Stimulated activated CD4-positive, alpha-beta T cell treated with anti-CD3 and anti-CD28 coated beads, Interleukin-1b, Interleukin-23, amount 100 ng/mL, for 48 hours (primary cell): Measurements from ENCODE around the gene SH3D21.

Source experiments
- DNase-seq: peaks from one replicate; pipeline ENCODE4 v3.0.0-alpha.2; 2020

Gene SH3D21

GRCh38 chr1:36303650-36304360, 2.4 kb upstream of the SH3D21 start:
- DNase-seq: no peak

GRCh38 chr1:36304521-36304920, 1.6 kb upstream of the SH3D21 start:
- DNase-seq: no peak

GRCh38 chr1:36304970-36305914, 926 bp upstream of the SH3D21 start:
- peak; percentile 74 for DNase-seq

GRCh38 chr1:36305915-36306209, 306 bp upstream of the SH3D21 start:
- DNase-seq: no peak

GRCh38 chr1:36306902-36307456, 811 bp downstream of the SH3D21 start:
- DNase-seq: peak; percentile 92

- no peak for DNase-seq
Measured at GRCh38 chr1:36307601-36308330, 1.6 kb downstream of the SH3D21 start.

- no peak for DNase-seq
Measured at GRCh38 chr1:36309397-36309796, 3.2 kb downstream of the SH3D21 start.

GRCh38 chr1:36320291-36320761, 14.2 kb downstream of the SH3D21 start:
- no peak for DNase-seq

- DNase-seq: no peak
Measured at GRCh38 chr1:36320767-36321118, 14.6 kb downstream of the SH3D21 start.

- no peak for DNase-seq
Measured at GRCh38 chr1:36321119-36321951, 15.2 kb downstream of the SH3D21 start.

- DNase-seq: no peak
Measured at GRCh38 chr1:36322041-36322785, 16.0 kb downstream of the SH3D21 start.

- DNase-seq: no peak
Measured at GRCh38 chr1:36322786-36323635, 16.8 kb downstream of the SH3D21 start.

- DNase-seq: no peak
Measured at GRCh38 chr1:36323636-36324352, 17.6 kb downstream of the SH3D21 start, which contains the start of gene EVA1B. TSS of gene EVA1B (minus strand) at chr1:36323645. CDS start at chr1:36323037, 608 bp downstream.

GRCh38 chr1:36324353-36324703, 18.2 kb downstream of the SH3D21 start:
- no peak for DNase-seq

GRCh38 chr1:36326499-36326898, 20.3 kb downstream of the SH3D21 start:
- DNase-seq: no peak

- no peak for DNase-seq
Measured at GRCh38 chr1:36327421-36328087, 21.4 kb downstream of the SH3D21 start.

GRCh38 chr1:36328088-36328480, 21.9 kb downstream of the SH3D21 start:
- DNase-seq: no peak

- no peak for DNase-seq
Measured at GRCh38 chr1:36328713-36329112, 22.5 kb downstream of the SH3D21 start.

- no peak for DNase-seq
Measured at GRCh38 chr1:36329817-36330216, 23.6 kb downstream of the SH3D21 start.
